CD14-positive monocyte (primary cell): Measurements from ENCODE around the gene ITGB8. TPM values are rescaled to one million over a fixed set of nuclear protein-coding genes. Genes with fewer than 3 reads are reported as not detected.
"Not testable (repeated sequence)": the region's sequence is repeated elsewhere in the genome, so short reads cannot be mapped to it uniquely, and the experiment has no call there.

ENCODE experiments used
- DNase-seq, 3 donors: peaks; one replicate each; pipeline ENCODE4 v3.0.0-alpha.2; 2011 to 2022
- H2AFZ ChIP-seq: 2 replicates; pipeline ENCODE4 v1.6.0; 2012; ENCODE audit warnings: mild to moderate bottlenecking, low read depth, low read length, inconsistent platforms; ENCODE audit not compliant: insufficient read depth, poor library complexity, severe bottlenecking
- H3K27ac ChIP-seq, 2 donors: 1 replicate in 1 of 2; 2 replicates in 1 of 2; pipeline ENCODE4 v1.5.1; 2012 to 2013; ENCODE audit warnings: low read length in 2 of 2, control low read depth in 1 of 2, inconsistent platforms in 1 of 2, low read depth in 1 of 2, mild to moderate bottlenecking in 1 of 2
- H3K27me3 ChIP-seq, 2 donors: one replicate each; pipeline versions ENCODE4 v1.6.0 to v1.6.1; 2011 to 2013; ENCODE audit warnings: low read length in 2 of 2; ENCODE audit not compliant: control insufficient read depth in 2 of 2, insufficient read depth in 2 of 2
- H3K36me3 ChIP-seq, 2 donors: replicated peaks in 1 of 2; 1 replicate in 1 of 2; 2 replicates in 1 of 2; pipeline versions ENCODE4 v1.5.1 to v1.6.1; 2012 to 2013; ENCODE audit warnings: low read length in 2 of 2, control low read depth in 1 of 2, inconsistent platforms in 1 of 2, mild to moderate bottlenecking in 1 of 2; ENCODE audit not compliant: insufficient read depth in 2 of 2, control insufficient read depth in 1 of 2
- H3K4me1 ChIP-seq, 2 donors: 1 replicate in 1 of 2; 2 replicates in 1 of 2; pipeline versions ENCODE4 v1.5.1 to v1.6.1; 2012 to 2013; ENCODE audit warnings: low read length in 2 of 2, control low read depth in 1 of 2, inconsistent platforms in 1 of 2, mild to moderate bottlenecking in 1 of 2, moderate library complexity in 1 of 2; ENCODE audit not compliant: insufficient read depth in 2 of 2, control insufficient read depth in 1 of 2
- H3K4me2 ChIP-seq: replicated peaks from 2 replicates; pipeline ENCODE3; 2012; ENCODE audit warnings: low read length, moderate library complexity, mild to moderate bottlenecking; ENCODE audit not compliant: poor library complexity, severe bottlenecking; ENCODE audit errors: extremely low read depth
- H3K4me3 ChIP-seq, 3 experiments: fragments of 200-600 bp in 1 of 3; sonication (generic) in 1 of 3; replicated peaks in 1 of 3; 1 replicate in 2 of 3; 2 replicates in 1 of 3; pipeline ENCODE4 v1.5.1; 2011 to 2013; ENCODE audit warnings: low read length in 3 of 3, mild to moderate bottlenecking in 3 of 3, control low read depth in 2 of 3, low read depth in 2 of 3, inconsistent platforms in 1 of 3, moderate library complexity in 1 of 3
- H3K79me2 ChIP-seq: 2 replicates; pipeline ENCODE4 v1.6.0; 2012; ENCODE audit warnings: mild to moderate bottlenecking, control low read depth, inconsistent platforms, low read length, moderate library complexity; ENCODE audit not compliant: insufficient read depth
- H3K9ac ChIP-seq: 2 replicates; pipeline ENCODE4 v1.6.0; 2017; ENCODE audit warnings: low read length, mild to moderate bottlenecking; ENCODE audit not compliant: insufficient read depth, poor library complexity, severe bottlenecking
- H3K9me3 ChIP-seq, 2 donors: replicated peaks in 1 of 2; 1 replicate in 1 of 2; 2 replicates in 1 of 2; pipeline versions ENCODE4 v1.5.1 to v1.6.1; 2012 to 2013; ENCODE audit warnings: low read length in 2 of 2, control low read depth in 1 of 2; ENCODE audit not compliant: control insufficient read depth in 1 of 2, insufficient read depth in 1 of 2
- H4K20me1 ChIP-seq: 2 replicates; pipeline ENCODE4 v1.6.0; 2012; ENCODE audit warnings: mild to moderate bottlenecking, low read length, control low read depth, moderate library complexity; ENCODE audit not compliant: insufficient read depth
- H3K27ac Mint-ChIP-seq, 7 donors: one replicate each; pipeline ENCODE4 v1.8.0; 2020; ENCODE audit warnings: mild to moderate bottlenecking in 7 of 7, mixed read lengths in 7 of 7, moderate library complexity in 6 of 7, inconsistent platforms in 2 of 7
- H3K27me3 Mint-ChIP-seq, 3 donors: one replicate each; pipeline ENCODE4 v1.8.0; 2021 to 2022; ENCODE audit warnings: low read depth in 3 of 3, mild to moderate bottlenecking in 3 of 3, mixed read lengths in 3 of 3, moderate library complexity in 3 of 3, inconsistent platforms in 1 of 3
- H3K36me3 Mint-ChIP-seq, 2 donors: one replicate each; pipeline ENCODE4 v1.8.0; 2020; ENCODE audit warnings: mixed read lengths in 2 of 2, inconsistent platforms in 1 of 2, mild to moderate bottlenecking in 1 of 2
- H3K4me1 Mint-ChIP-seq: one replicate; pipeline ENCODE4 v1.8.0; 2020; ENCODE audit warnings: mild to moderate bottlenecking, mixed read lengths
- H3K4me3 Mint-ChIP-seq, 2 donors: one replicate each; pipeline ENCODE4 v1.8.0; 2020; ENCODE audit warnings: mild to moderate bottlenecking in 2 of 2, mixed read lengths in 2 of 2, moderate library complexity in 1 of 2
- H3K9me3 Mint-ChIP-seq, 7 donors: one replicate each; pipeline ENCODE4 v1.8.0; 2020 to 2022; ENCODE audit warnings: mixed read lengths in 7 of 7, mild to moderate bottlenecking in 6 of 7, moderate library complexity in 6 of 7, inconsistent platforms in 2 of 7
- CTCF ChIP-seq: fragments of 200-600 bp; IDR thresholded peaks from one replicate; pipeline ENCODE4 v1.8.0; 2022; ENCODE audit warnings: antibody characterized with exemption, mild to moderate bottlenecking
- WGBS: methylation state at CpG from one replicate; pipeline ENCODE4 v1.1.5; 2013; ENCODE audit warnings: missing lambda C conversion rate; ENCODE audit not compliant: insufficient coverage; 5-methylcytosine and 5-hydroxymethylcytosine counted together
- intact Hi-C, 2 donors: fragments of 100-400 bp; cut with micrococcal nuclease; formaldehyde crosslinking; loops; one replicate each; pipeline versions ENCODE4 v1.15.0 to v1.15.1; 2023
- polyA plus RNA-seq, 3 donors: library from polyadenylated mRNA; depleted of rRNA in 1 of 3; unstranded in 2 of 3; stranded (reverse) in 1 of 3; fragments of 300-500 nt in 2 of 3; fragments of >200 nt in 1 of 3; fragmentation: Illumina TruSeq in 2 of 3; gene quantifications; 1 replicate in 2 of 3; 2 replicates in 1 of 3; pipeline ENCODE4 v1.2.3, GENCODE V29; 2012 to 2021

The ITGB8 gene
- polyA plus RNA-seq, 3 donors = 0.01 to 0.28 (median 0.19) TPM

GRCh38 chr7:20301311-20301939, 29.3 kb upstream of the ITGB8 start:
- Mint-ChIP-seq H3K36me3 (no peaks in the 10 kb centered on the region), H3K27ac (peak overlapping the region; percentile 15 to 93 (median 55)), H3K27me3 (no peaks in the 10 kb centered on the region), H3K4me1 (peaks cover 23% of the 10 kb centered on the region), H3K4me3 (no peak overlapping the region), H3K9me3 (no peaks in the 10 kb centered on the region)
- peak; percentile 66 to 83 (median 77) for DNase-seq
- Histone ChIP-seq H3K4me1 (peaks cover 0 to 3% of the 10 kb centered on the region in 2 donors), H3K9ac (no peak overlapping the region), H3K9me3 (no peaks in the 10 kb centered on the region), H4K20me1 (no peaks in the 10 kb centered on the region), H2AFZ (no peak overlapping the region), H3K4me3 (no peak overlapping the region), H3K27ac (peak overlapping the region in 1 of 2 donors; percentile 58), H3K4me2 (no peak overlapping the region), H3K36me3 (no peaks in the 10 kb centered on the region), H3K27me3 (no peaks in the 10 kb centered on the region), H3K79me2 (no peaks in the 10 kb centered on the region)
- 80% methylated on average over 1 of the region's 4 CpGs for WGBS
- intact Hi-C loops = loop anchor here in 1 of 2 donors (5.0 to 10.0 kb wide), 2 partner anchors 64 to 97 kb away; no protein-coding TSS in a partner anchor
- no peak for TF ChIP-seq CTCF

- H3K4me3 ChIP-seq, H3K27me3 ChIP-seq, H3K9me3 ChIP-seq, H3K36me3 ChIP-seq, H3K36me3 Mint-ChIP-seq, DNase-seq, H3K27ac ChIP-seq, H3K9ac ChIP-seq, H3K9me3 Mint-ChIP-seq, H3K4me1 ChIP-seq, H3K4me3 Mint-ChIP-seq, H3K79me2 ChIP-seq, H3K4me2 ChIP-seq, H3K27me3 Mint-ChIP-seq, H4K20me1 ChIP-seq, H2AFZ ChIP-seq: not testable (repeated sequence)
- Mint-ChIP-seq H3K4me1 (peaks cover 23% of the 10 kb centered on the region), H3K27ac (peak overlapping the region in 3 of 7 donors; percentile 16 to 65 (median 21))
- intact Hi-C loops = loop anchor here in 1 of 2 donors (5.0 to 10.0 kb wide), 2 partner anchors 65 to 97 kb away; no protein-coding TSS in a partner anchor
- 98% methylated on average over 11 of the region's 16 CpGs for WGBS
Observed at GRCh38 chr7:20302300-20302699, 28.4 kb upstream of the ITGB8 start.
